HepG2 (cell line): ENCODE measurements around the gene P2RX3. TPM values are rescaled to one million over a fixed set of nuclear protein-coding genes. Genes with fewer than 3 reads are reported as not detected.

ENCODE experiments used
- ATAC-seq: fragments of 200-7000 bp; cut with Tn5 transposase; 3 replicates; pipeline ENCODE4 v1.9.1; 2020; ENCODE audit warnings: mild to moderate bottlenecking, moderate library complexity
- BruUV-seq: library from RNA; stranded (reverse); fragments of 400-500 nt; replicated peaks from 2 replicates; lab custom pipeline; 2021; lab: Mats Ljungman, UMichigan
- CTCF ChIA-PET: fragments of 300-600 bp; formaldehyde crosslinking; extraction: SDS; loops from one replicate; lab custom pipeline; 2021; ENCODE audit warnings: low total read pairs, inconsistent platforms, low intra/inter-chr PET ratio; lab: Yijun Ruan, JAX
- POLR2A ChIA-PET: fragments of 350-600 bp; sonication (Branson Sonifier 250); formaldehyde crosslinking; loops from one replicate; lab custom pipeline; 2020; ENCODE audit warnings: antibody characterized with exemption, inconsistent platforms; lab: Yijun Ruan, JAX
- DNase-seq: peaks from one replicate; pipeline ENCODE4 v3.0.0-alpha.2; 2015; ENCODE audit warnings: low spot score
- FAIRE-seq: peaks from 3 replicates; lab custom pipeline; 2011; peaks lifted over from hg19 to GRCh38; lab: Jason Lieb, UNC
- H2AFZ ChIP-seq: one replicate; pipeline ENCODE4 v1.6.1; 2011; ENCODE audit warnings: low read length, inconsistent platforms
- H3K27ac ChIP-seq: fragments of 300-600 bp; 3 replicates; pipeline ENCODE4 v1.8.0; 2011; ENCODE audit warnings: mixed run types, mild to moderate bottlenecking, mixed read lengths, low read length, inconsistent platforms; ENCODE audit not compliant: insufficient read depth; ENCODE audit errors: extremely low read length
- H3K27me3 ChIP-seq, 2 experiments: fragments of 200-600 bp in 1 of 2; 2 replicates in 1 of 2; 3 replicates in 1 of 2; pipeline versions ENCODE4 v1.6.0 to v1.8.0; 2011; ENCODE audit warnings: low read length in 2 of 2, mild to moderate bottlenecking in 2 of 2, moderate library complexity in 2 of 2, inconsistent platforms in 1 of 2; ENCODE audit not compliant: insufficient read depth in 2 of 2, control insufficient read depth in 1 of 2
- H3K36me3 ChIP-seq, 2 experiments: fragments of 200-600 bp in 1 of 2; replicated peaks in 1 of 2; 2 replicates in 1 of 2; 3 replicates in 1 of 2; pipeline versions ENCODE4 v1.5.1 to v1.8.0; 2011; ENCODE audit warnings: low read length in 2 of 2, inconsistent platforms in 1 of 2; ENCODE audit not compliant: insufficient read depth in 2 of 2, control insufficient read depth in 1 of 2
- H3K4me1 ChIP-seq: 2 replicates; pipeline ENCODE4 v1.5.1; 2012; ENCODE audit warnings: low read length, inconsistent platforms; ENCODE audit not compliant: insufficient read depth
- H3K4me2 ChIP-seq: 2 replicates; pipeline ENCODE4 v1.6.0; 2011; ENCODE audit warnings: low read depth, low read length, inconsistent platforms
- H3K4me3 ChIP-seq, 3 experiments: fragments of 200-600 bp in 1 of 3; sonication (generic), shearing (Covaris generic) in 1 of 3; replicated peaks in 1 of 3; 2 replicates each; pipeline ENCODE4 v1.5.1; 2011 to 2016; ENCODE audit warnings: low read length in 3 of 3, inconsistent platforms in 2 of 3, low read depth in 2 of 3, mild to moderate bottlenecking in 2 of 3, control low read depth in 1 of 3, mixed read lengths in 1 of 3; ENCODE audit not compliant: insufficient read depth in 1 of 3
- H3K79me2 ChIP-seq: one replicate; pipeline ENCODE4 v1.6.1; 2011; ENCODE audit warnings: low read length, inconsistent platforms; ENCODE audit not compliant: insufficient read depth
- H3K9ac ChIP-seq: 2 replicates; pipeline ENCODE4 v1.6.0; 2011; ENCODE audit warnings: mild to moderate bottlenecking, low read depth, low read length, inconsistent platforms; ENCODE audit not compliant: insufficient read depth
- H3K9me3 ChIP-seq: 2 replicates; pipeline ENCODE4 v1.5.1; 2012; ENCODE audit warnings: mild to moderate bottlenecking, low read length
- H4K20me1 ChIP-seq: 2 replicates; pipeline ENCODE4 v1.6.0; 2011; ENCODE audit warnings: inconsistent platforms, mild to moderate bottlenecking, low read length, moderate library complexity; ENCODE audit not compliant: insufficient read depth
- ARID2 ChIP-seq: sonication (generic); formaldehyde crosslinking; IDR thresholded peaks from 2 replicates; pipeline ENCODE4 v1.8.1; 2022; ENCODE audit warnings: mild to moderate bottlenecking, missing genetic modification reagents, borderline replicate concordance
- ELF3 ChIP-seq: IDR thresholded peaks from 2 replicates; pipeline ENCODE4 v1.6.1; 2016; ENCODE audit warnings: missing genetic modification reagents, missing compliant biosample characterization
- KAT8 ChIP-seq: IDR thresholded peaks from 2 replicates; pipeline ENCODE4 v1.6.1; 2016; ENCODE audit warnings: missing genetic modification reagents, missing compliant biosample characterization
- MXD3 ChIP-seq: IDR thresholded peaks from 2 replicates; pipeline ENCODE4 v1.6.1; 2016; ENCODE audit warnings: mild to moderate bottlenecking, missing biosample characterization, missing genetic modification reagents
- SETDB1 ChIP-seq: sonication (generic); formaldehyde crosslinking; IDR thresholded peaks from 2 replicates; pipeline ENCODE4 v1.5.1; 2020; ENCODE audit warnings: missing genetic modification reagents, mild to moderate bottlenecking, borderline replicate concordance
- THRA ChIP-seq: sonication (generic); formaldehyde crosslinking; IDR thresholded peaks from 2 replicates; pipeline ENCODE4 v1.4.0; 2020; ENCODE audit warnings: missing genetic modification reagents, borderline replicate concordance
- YY1 ChIP-seq: IDR thresholded peaks from 2 replicates; pipeline ENCODE4 v1.6.1; 2011; ENCODE audit warnings: low read length, low read depth, moderate library complexity, mild to moderate bottlenecking; ENCODE audit not compliant: insufficient read depth, insufficient replicate concordance
- ZBTB1 ChIP-seq: sonication (generic); formaldehyde crosslinking; IDR thresholded peaks from 2 replicates; pipeline ENCODE4 v1.4.0; 2020; ENCODE audit warnings: missing genetic modification reagents, borderline replicate concordance
- ZBTB43 ChIP-seq: sonication (generic); formaldehyde crosslinking; conservative IDR thresholded peaks from 2 replicates; pipeline ENCODE4 v1.4.0; 2020; ENCODE audit warnings: missing genetic modification reagents
- ZNF136 ChIP-seq: sonication (generic); formaldehyde crosslinking; IDR thresholded peaks from 2 replicates; pipeline ENCODE4 v1.8.1; 2022; ENCODE audit warnings: low read depth, mild to moderate bottlenecking, moderate library complexity, missing genetic modification reagents
- ZNF3 ChIP-seq: IDR thresholded peaks from 2 replicates; pipeline ENCODE4 v1.7.0; 2017; ENCODE audit warnings: inconsistent platforms
- ZNF552 ChIP-seq: sonication (generic); formaldehyde crosslinking; IDR thresholded peaks from 2 replicates; pipeline ENCODE4 v1.9.0; 2022; ENCODE audit warnings: missing genetic modification reagents, mild to moderate bottlenecking, borderline replicate concordance
- WGBS: methylation state at CpG from one replicate; pipeline ENCODE4 v1.1.6; 2017; ENCODE audit warnings: low lambda C conversion rate; 5-methylcytosine and 5-hydroxymethylcytosine counted together
- in situ Hi-C: cut with HindIII; loops from 2 replicates; pipeline ENCODE4 v1.10.0; 2017; ENCODE audit warnings: low pct_unique_long_range_greater_than_20kb; ENCODE audit not compliant: extremely low pct_ligation_motif_present
- intact Hi-C: fragments of 100-400 bp; cut with micrococcal nuclease; formaldehyde crosslinking; loops from one replicate; pipeline ENCODE4 v1.10.0; 2022; ENCODE audit not compliant: unreplicated experiment
- polyA plus RNA-seq, 8 experiments: library from polyadenylated mRNA; depleted of rRNA in 3 of 8; stranded (reverse) in 7 of 8; unstranded in 1 of 8; fragments of >200 nt; fragmentation: Illumina TruSeq in 4 of 8; extraction: Trizol in 4 of 8; gene quantifications; 2 replicates each; pipeline versions ENCODE4 v1.2.1 to v1.2.3, GENCODE V29; 2011 to 2016; ENCODE audit warnings: low read depth in 4 of 8, missing spikeins in 1 of 8, mixed read lengths in 1 of 8; ENCODE audit not compliant: insufficient read depth in 1 of 8
- total RNA-seq, 5 experiments: library from RNA; depleted of rRNA; stranded (reverse); fragments of >200 nt; fragmentation: Illumina TruSeq; extraction: Trizol; gene quantifications; 2 replicates each; pipeline ENCODE4 v1.2.3, GENCODE V29; 2016; ENCODE audit warnings: low read depth in 1 of 5
- TF ChIP-seq, protein P1 (sequence below): sonication (generic); formaldehyde crosslinking; IDR thresholded peaks from 2 replicates; pipeline ENCODE4 v1.5.0; 2020; ENCODE audit warnings: missing genetic modification reagents
- TF ChIP-seq, protein P2 (sequence below): sonication (generic); formaldehyde crosslinking; IDR thresholded peaks from 2 replicates; pipeline ENCODE4 v1.4.0; 2020; ENCODE audit warnings: mild to moderate bottlenecking, missing genetic modification reagents

Gene P2RX3
- total and polyA plus RNA-seq, 2 of the 13 experiments (the other 11 are each of a cell fraction or from before 2014, with no cell fraction given), result 0.08 TPM; not detected in 1

- H3K9me3 ChIP-seq, result no peaks in the 10 kb centered on the region
- no peaks in the 10 kb centered on the region; a peak in 1 of 5 replicates for H3K27me3 ChIP-seq
- in situ Hi-C loops, result no loop called here
- peaks cover 51% of the 10 kb centered on the region for H3K4me1 ChIP-seq
- H3K9ac ChIP-seq, result peak within 1 kb of the TSS; percentile 87
- peak within 1 kb of the TSS; percentile 71 to 88 (median 76) for H3K4me3 ChIP-seq
- intact Hi-C loops, result loop anchor here (1.0 kb wide), 2 partner anchors 10 to 14 kb away; partner anchors contain the start of gene SSRP1
- peak within 1 kb of the TSS; percentile 90 for H3K27ac ChIP-seq
- peak within 1 kb of the TSS; percentile 45 for H2AFZ ChIP-seq
- ChIA-PET POLR2A (interaction anchor here (0.7 to 3.7 kb wide), 10 partner anchors 10 to 190 kb away, joined by 3 to 65 read pairs (median 4); partner anchors contain the start of gene SSRP1), CTCF (no interaction called here)
- H4K20me1 ChIP-seq, result peaks cover 15% of the 10 kb centered on the region; the same call in 1 of the 2 replicates
- peaks cover 18 to 46% of the 10 kb centered on the region in 2 experiments for H3K36me3 ChIP-seq
- BruUV-seq, result TSS peak; percentile 95
- H3K4me2 ChIP-seq, result peak within 1 kb of the TSS; percentile 91
- FAIRE-seq (peak; percentile 56), ATAC-seq (peak; percentile 84), DNase-seq (peak; percentile 91)
- H3K79me2 ChIP-seq, result peaks cover 12% of the 10 kb centered on the region
- 7% methylated on average over 14 of the region's 61 CpGs for WGBS
- TF ChIP-seq YY1, result peak; percentile 88
- TF ChIP-seq, protein P1, sequence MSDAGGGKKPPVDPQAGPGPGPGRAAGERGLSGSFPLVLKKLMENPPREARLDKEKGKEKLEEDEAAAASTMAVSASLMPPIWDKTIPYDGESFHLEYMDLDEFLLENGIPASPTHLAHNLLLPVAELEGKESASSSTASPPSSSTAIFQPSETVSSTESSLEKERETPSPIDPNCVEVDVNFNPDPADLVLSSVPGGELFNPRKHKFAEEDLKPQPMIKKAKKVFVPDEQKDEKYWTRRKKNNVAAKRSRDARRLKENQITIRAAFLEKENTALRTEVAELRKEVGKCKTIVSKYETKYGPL (CRISPR knock-in tag), result 0 out of 2 replicates have a peak, but pooled peaks have one; percentile 34
- TF ChIP-seq MXD3, result peak; percentile 26; the same call in 1 of the 2 replicates
- TF ChIP-seq KAT8 (CRISPR knock-in tag), result peak; percentile 36
- TF ChIP-seq ARID2 (CRISPR knock-in tag), result no peak
- TF ChIP-seq ZNF552 (CRISPR knock-in tag), result no peak
- TF ChIP-seq SETDB1 (CRISPR knock-in tag), result no peak
- TF ChIP-seq, protein P2, sequence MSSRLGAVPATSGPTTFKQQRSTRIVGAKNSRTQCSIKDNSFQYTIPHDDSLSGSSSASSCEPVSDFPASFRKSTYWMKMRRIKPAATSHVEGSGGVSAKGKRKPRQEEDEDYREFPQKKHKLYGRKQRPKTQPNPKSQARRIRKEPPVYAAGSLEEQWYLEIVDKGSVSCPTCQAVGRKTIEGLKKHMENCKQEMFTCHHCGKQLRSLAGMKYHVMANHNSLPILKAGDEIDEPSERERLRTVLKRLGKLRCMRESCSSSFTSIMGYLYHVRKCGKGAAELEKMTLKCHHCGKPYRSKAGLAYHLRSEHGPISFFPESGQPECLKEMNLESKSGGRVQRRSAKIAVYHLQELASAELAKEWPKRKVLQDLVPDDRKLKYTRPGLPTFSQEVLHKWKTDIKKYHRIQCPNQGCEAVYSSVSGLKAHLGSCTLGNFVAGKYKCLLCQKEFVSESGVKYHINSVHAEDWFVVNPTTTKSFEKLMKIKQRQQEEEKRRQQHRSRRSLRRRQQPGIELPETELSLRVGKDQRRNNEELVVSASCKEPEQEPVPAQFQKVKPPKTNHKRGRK (CRISPR knock-in tag), result no peak
- no peak for TF ChIP-seq ZNF3 (CRISPR knock-in tag)
- TF ChIP-seq THRA (CRISPR knock-in tag), result no peak; the same call in 1 of the 2 replicates
- TF ChIP-seq ELF3 (CRISPR knock-in tag), result no peak
- TF ChIP-seq ZNF136 (CRISPR knock-in tag), result 0 out of 2 replicates have a peak, but pooled peaks have one; percentile 63
- peak; percentile 56; the same call in 1 of the 2 replicates for TF ChIP-seq ZBTB43 (CRISPR knock-in tag)
- no peak for TF ChIP-seq ZBTB1 (CRISPR knock-in tag)
Observed at GRCh38 chr11:57324886-57325734, 13.0 kb upstream of the P2RX3 start, which contains the start of gene TNKS1BP1. TSS of gene TNKS1BP1 (minus strand) at chr11:57324952. CDS start at chr11:57321885, 3,067 bp downstream.
